Loucy (cell line): ENCODE measurements around the gene PEG3.

Experiments used
- H2AFZ ChIP-seq: fragments of 200-600 bp; sonication (generic); 2 replicates; pipeline ENCODE4 v1.6.0; 2016; ENCODE audit warnings: antibody characterized with exemption, mild to moderate bottlenecking, low read length, moderate library complexity
- H3F3A ChIP-seq: fragments of 200-600 bp; 2 replicates; pipeline ENCODE4 v1.6.0; 2016; ENCODE audit warnings: antibody characterized with exemption, low read depth, mild to moderate bottlenecking
- H3K27me3 ChIP-seq: fragments of 200-600 bp; sonication (generic); 2 replicates; pipeline ENCODE4 v1.6.1; 2014; ENCODE audit warnings: low read length, mild to moderate bottlenecking; ENCODE audit not compliant: insufficient read depth, poor library complexity, severe bottlenecking
- H3K36me3 ChIP-seq: fragments of 200-600 bp; sonication (generic); 2 replicates; pipeline ENCODE4 v1.6.1; 2016; ENCODE audit warnings: low read length; ENCODE audit not compliant: insufficient read depth
- H3K4me1 ChIP-seq: fragments of 200-600 bp; sonication (generic); 2 replicates; pipeline ENCODE4 v1.5.1; 2014; ENCODE audit warnings: low read length, mild to moderate bottlenecking; ENCODE audit not compliant: insufficient read depth, poor library complexity, severe bottlenecking
- H3K4me2 ChIP-seq: fragments of 200-600 bp; sonication (generic); 2 replicates; pipeline ENCODE4 v1.6.0; 2014; ENCODE audit warnings: antibody characterized with exemption, low read length, low read depth, mild to moderate bottlenecking; ENCODE audit not compliant: poor library complexity, severe bottlenecking
- H3K4me3 ChIP-seq: fragments of 200-600 bp; sonication (generic); 2 replicates; pipeline ENCODE4 v1.5.1; 2014; ENCODE audit warnings: low read length, mild to moderate bottlenecking, mixed read lengths; ENCODE audit not compliant: poor library complexity, severe bottlenecking
- H3K79me2 ChIP-seq: fragments of 200-600 bp; sonication (generic); 2 replicates; pipeline ENCODE4 v1.6.1; 2014; ENCODE audit warnings: low read length; ENCODE audit not compliant: insufficient read depth
- H3K9ac ChIP-seq: fragments of 200-600 bp; sonication (generic); 2 replicates; pipeline ENCODE4 v1.6.0; 2014; ENCODE audit warnings: mild to moderate bottlenecking, low read depth, low read length, moderate library complexity; ENCODE audit not compliant: poor library complexity, severe bottlenecking
- H3K9me2 ChIP-seq: fragments of 200-600 bp; sonication (generic); replicated peaks from 2 replicates; pipeline ENCODE4 v1.6.1; 2016; ENCODE audit warnings: low read depth, low read length, mixed read lengths
- H3K9me3 ChIP-seq: fragments of 200-600 bp; sonication (generic); 2 replicates; pipeline ENCODE4 v1.6.1; 2014; ENCODE audit warnings: mild to moderate bottlenecking, antibody characterized with exemption, low read length, low read depth; ENCODE audit not compliant: insufficient read depth
- H4K20me1 ChIP-seq: fragments of 200-600 bp; sonication (generic); 2 replicates; pipeline ENCODE4 v1.6.0; 2014; ENCODE audit warnings: antibody characterized with exemption, low read length, mild to moderate bottlenecking; ENCODE audit not compliant: insufficient read depth, poor library complexity, severe bottlenecking
- EZH2phosphoT487 ChIP-seq: fragments of 200-600 bp; IDR thresholded peaks from 2 replicates; pipeline ENCODE4 v1.6.1; 2018; ENCODE audit warnings: antibody characterized with exemption, mild to moderate bottlenecking, moderate library complexity, borderline replicate concordance
- TF ChIP-seq, protein P1 (sequence below): fragments of 200-600 bp; sonication (generic); conservative IDR thresholded peaks from 2 replicates; pipeline ENCODE4 v1.5.1; 2014; ENCODE audit warnings: mild to moderate bottlenecking, antibody characterized with exemption, low read length

PEG3 gene

DNA sequence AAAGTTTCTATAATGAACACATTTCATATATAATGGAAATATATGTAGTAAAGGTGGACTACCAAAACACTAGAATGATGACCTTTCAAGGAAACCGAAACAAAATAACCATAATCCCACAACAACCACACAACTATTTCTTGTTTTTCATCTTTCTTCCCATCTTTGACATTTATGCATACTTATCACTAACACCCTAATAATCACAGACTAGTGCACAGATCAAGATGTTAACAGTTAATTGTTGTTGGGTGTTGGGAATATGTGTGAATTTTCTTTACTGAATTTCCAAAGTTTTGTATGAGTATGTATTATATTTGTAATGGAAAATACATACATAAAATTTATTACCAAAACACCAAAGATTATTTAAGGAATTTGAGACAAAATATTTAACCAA is 30.3 kb downstream of the PEG3 start:
- Histone ChIP-seq H3K9ac (no peak overlapping the region), H3K36me3 (no peaks in the 10 kb centered on the region), H3K4me1 (no peaks in the 10 kb centered on the region), H3K4me2 (no peak overlapping the region), H3K79me2 (no peaks in the 10 kb centered on the region), H3K4me3 (no peak overlapping the region), H3K27me3 (no peaks in the 10 kb centered on the region), H4K20me1 (no peaks in the 10 kb centered on the region), H3K9me3 (peaks cover 10% of the 10 kb centered on the region; the same call in 1 of the 2 replicates), H3F3A (no peaks in the 10 kb centered on the region), H3K9me2 (no peaks in the 10 kb centered on the region), H2AFZ (no peak overlapping the region)
- TF ChIP-seq EZH2phosphoT487, result no peak
- TF ChIP-seq, protein P1, sequence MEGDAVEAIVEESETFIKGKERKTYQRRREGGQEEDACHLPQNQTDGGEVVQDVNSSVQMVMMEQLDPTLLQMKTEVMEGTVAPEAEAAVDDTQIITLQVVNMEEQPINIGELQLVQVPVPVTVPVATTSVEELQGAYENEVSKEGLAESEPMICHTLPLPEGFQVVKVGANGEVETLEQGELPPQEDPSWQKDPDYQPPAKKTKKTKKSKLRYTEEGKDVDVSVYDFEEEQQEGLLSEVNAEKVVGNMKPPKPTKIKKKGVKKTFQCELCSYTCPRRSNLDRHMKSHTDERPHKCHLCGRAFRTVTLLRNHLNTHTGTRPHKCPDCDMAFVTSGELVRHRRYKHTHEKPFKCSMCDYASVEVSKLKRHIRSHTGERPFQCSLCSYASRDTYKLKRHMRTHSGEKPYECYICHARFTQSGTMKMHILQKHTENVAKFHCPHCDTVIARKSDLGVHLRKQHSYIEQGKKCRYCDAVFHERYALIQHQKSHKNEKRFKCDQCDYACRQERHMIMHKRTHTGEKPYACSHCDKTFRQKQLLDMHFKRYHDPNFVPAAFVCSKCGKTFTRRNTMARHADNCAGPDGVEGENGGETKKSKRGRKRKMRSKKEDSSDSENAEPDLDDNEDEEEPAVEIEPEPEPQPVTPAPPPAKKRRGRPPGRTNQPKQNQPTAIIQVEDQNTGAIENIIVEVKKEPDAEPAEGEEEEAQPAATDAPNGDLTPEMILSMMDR, result no peak

DNA sequence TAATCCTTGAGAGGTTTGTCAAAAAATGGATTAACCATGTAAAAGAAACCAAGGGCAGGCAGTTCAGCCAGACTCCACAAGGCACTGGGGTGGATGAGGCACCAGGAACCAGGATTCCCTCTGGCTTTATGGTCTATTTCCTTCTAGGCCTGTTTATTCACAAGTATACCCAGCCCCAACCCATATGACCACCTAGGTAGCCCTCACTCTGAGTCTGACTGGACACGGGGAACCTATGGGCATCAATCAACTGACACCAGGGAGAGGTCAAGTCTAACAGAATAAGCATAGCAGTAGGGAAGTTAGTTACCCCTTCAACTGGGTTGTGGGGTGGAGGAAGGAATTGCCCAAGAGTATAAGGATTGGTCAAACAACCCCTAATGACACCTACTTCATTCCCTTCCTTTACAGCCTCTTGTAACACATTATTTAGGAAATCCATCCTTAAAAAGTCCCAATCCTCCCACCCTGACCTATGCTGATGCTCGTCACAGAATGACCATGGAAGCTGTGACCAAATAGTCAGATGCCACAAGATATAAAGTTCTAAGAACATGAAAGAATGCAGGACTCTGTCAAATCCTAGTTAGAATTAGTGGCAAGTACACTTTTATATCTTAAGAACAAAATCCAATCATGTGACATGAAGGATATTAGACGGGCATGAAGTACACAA is 31.7 kb downstream of the PEG3 start:
- H3K4me1 ChIP-seq, result no peaks in the 10 kb centered on the region
- TF ChIP-seq, protein P1, result no peak
- no peak for TF ChIP-seq EZH2phosphoT487
- H3F3A ChIP-seq, result no peaks in the 10 kb centered on the region
- no peak overlapping the region for H2AFZ ChIP-seq
- H3K9ac ChIP-seq, result no peak overlapping the region
- no peaks in the 10 kb centered on the region for H3K9me2 ChIP-seq
- peaks cover 5% of the 10 kb centered on the region; the same call in 1 of the 2 replicates for H3K9me3 ChIP-seq
- H3K4me3 ChIP-seq, result no peak overlapping the region
- no peaks in the 10 kb centered on the region for H3K79me2 ChIP-seq
- H3K27me3 ChIP-seq, result no peaks in the 10 kb centered on the region
- H4K20me1 ChIP-seq, result no peaks in the 10 kb centered on the region
- H3K4me2 ChIP-seq, result no peak overlapping the region
- no peaks in the 10 kb centered on the region for H3K36me3 ChIP-seq

DNA sequence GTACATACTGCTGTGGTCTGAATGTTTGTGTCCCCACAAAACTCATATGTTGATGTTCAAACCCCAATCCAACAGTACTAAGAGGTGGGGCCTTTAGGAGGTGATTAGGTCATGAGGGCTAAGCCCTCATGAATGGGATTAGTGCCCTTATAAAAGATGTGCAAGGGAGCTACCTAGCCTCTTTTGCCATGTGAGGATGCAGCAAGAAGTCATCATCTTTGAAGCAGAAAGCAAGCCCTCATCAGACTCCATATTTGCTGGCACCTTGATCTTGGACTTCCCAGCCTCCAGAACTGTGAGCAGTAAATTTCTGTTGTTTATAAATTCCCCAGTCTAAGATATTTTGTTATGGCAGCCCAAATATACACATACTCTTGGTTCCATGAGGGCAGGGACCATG is 33.9 kb downstream of the PEG3 start:
- Histone ChIP-seq H3K9ac (no peak overlapping the region), H3K4me2 (no peak overlapping the region), H3K9me3 (peaks cover 20% of the 10 kb centered on the region; the same call in 1 of the 2 replicates), H4K20me1 (no peaks in the 10 kb centered on the region), H2AFZ (no peak overlapping the region), H3F3A (no peaks in the 10 kb centered on the region), H3K27me3 (no peaks in the 10 kb centered on the region), H3K79me2 (no peaks in the 10 kb centered on the region), H3K9me2 (no peaks in the 10 kb centered on the region), H3K4me1 (no peaks in the 10 kb centered on the region), H3K36me3 (no peaks in the 10 kb centered on the region), H3K4me3 (no peak overlapping the region)
- no peak for TF ChIP-seq EZH2phosphoT487
- TF ChIP-seq, protein P1, result no peak
